ENCODE measurements around the gene RAMP3.
"Not testable (repeated sequence)": the region's sequence is repeated elsewhere in the genome, so short reads cannot be mapped to it uniquely, and the experiment has no call there.

RAMP3 gene

GRCh38 chr7:45158471-45158870, 880 bp downstream of the RAMP3 start:
- DNase-seq = no peak

DNA sequence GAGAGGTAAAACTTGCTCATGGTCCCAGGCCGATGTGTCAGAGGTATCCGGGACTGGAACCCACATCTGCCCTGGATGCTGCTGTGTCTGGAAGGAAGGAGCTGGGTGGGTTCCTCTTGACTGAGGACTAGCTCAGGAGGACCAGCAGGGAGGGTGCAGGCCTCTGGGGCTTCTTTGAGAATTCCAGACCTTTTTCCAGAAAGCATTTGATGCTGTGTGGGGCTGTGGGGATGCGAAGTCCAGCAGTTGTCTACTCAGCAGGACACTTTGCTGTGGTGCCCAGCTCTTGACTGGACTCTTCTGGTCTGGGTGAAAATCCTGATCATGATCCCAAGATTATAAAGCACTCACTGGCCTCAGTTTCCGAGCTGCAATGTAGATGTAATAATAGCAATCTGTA, 1.7 kb downstream of the RAMP3 start:
- DNase-seq = no peak

GRCh38 chr7:45160417-45160881, 2.9 kb downstream of the RAMP3 start:
- DNase-seq = no peak

GRCh38 chr7:45161138-45161537, 3.5 kb downstream of the RAMP3 start:
- no peak for DNase-seq

GRCh38 chr7:45161842-45162241, 4.3 kb downstream of the RAMP3 start:
- no peak for DNase-seq

- no peak for DNase-seq
These were observed 4.8 kb downstream of the RAMP3 start for GRCh38 chr7:45162311-45162845.

- no peak for DNase-seq
These were observed 5.5 kb downstream of the RAMP3 start for GRCh38 chr7:45162943-45163691.

- no peak for DNase-seq
These were observed 6.1 kb downstream of the RAMP3 start for GRCh38 chr7:45163692-45164052.

DNA sequence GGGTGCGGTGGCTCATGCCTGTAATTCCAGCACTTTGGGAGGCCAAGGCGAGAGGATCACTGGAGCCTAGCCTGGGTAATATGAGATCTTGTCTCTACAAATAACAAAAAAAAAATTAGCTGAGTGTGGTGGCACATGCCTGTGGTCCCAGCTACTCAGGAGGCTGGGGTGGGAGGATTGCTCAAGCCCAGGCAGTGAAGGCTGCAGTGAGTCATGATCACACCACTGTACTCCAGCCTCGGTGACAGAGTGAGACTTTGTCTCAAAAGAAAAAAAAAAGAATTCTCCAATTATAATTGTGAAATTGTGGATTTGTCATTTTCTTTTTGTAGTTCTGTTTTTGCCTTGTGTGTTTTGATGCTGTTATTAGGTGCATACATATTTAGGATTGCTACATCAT, 6.7 kb downstream of the RAMP3 start:
- not testable (repeated sequence) for DNase-seq

GRCh38 chr7:45165857-45166256, 8.3 kb downstream of the RAMP3 start:
- DNase-seq = no peak

DNA sequence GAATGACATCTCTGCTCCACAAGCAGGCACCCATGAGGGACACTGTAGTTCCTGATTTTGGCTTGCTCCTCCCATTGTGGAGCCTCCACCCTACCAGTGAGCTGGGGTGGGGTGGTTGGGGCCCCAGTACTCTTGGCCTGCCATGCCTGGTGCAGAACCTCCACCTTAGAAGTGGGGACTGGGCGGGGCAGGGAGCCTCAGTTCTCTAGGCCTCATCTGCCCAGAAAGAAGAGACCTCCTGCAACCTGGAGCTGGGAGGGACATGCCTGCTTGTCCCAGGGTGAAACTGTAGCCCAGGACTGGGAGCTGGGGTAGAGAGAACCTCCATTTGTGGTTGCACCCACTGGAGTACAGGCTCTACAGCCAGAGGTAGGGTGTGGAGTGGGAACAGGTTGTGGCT, 14.4 kb downstream of the RAMP3 start:
- DNase-seq = no peak

- DNase-seq = no peak
These were observed 16.2 kb downstream of the RAMP3 start for GRCh38 chr7:45173596-45174327.

GRCh38 chr7:45174328-45174610, 16.7 kb downstream of the RAMP3 start:
- DNase-seq = no peak

GRCh38 chr7:45174966-45175765, 17.6 kb downstream of the RAMP3 start:
- peak; percentile 57 for DNase-seq

DNA sequence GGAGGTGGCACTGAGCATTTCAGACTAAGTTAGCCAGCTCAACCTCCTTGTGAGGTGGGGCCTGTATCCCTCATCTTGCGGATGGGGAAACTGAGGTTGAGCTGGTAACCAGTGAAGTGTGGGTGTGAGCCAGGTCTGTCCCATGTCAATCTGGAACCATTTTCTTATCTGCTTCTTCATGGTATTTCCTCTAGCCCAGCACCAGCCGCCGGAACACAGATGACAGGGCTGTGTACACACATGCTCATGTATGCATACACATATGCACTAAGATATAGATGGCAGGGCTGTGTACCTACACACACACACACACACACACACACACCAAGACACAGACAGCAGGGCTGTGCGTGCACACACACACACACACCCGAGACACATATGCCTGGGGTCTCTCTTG, 18.5 kb downstream of the RAMP3 start:
- no peak for DNase-seq

- no peak for DNase-seq
These were observed 19.5 kb downstream of the RAMP3 start for GRCh38 chr7:45176886-45177731.

DNA sequence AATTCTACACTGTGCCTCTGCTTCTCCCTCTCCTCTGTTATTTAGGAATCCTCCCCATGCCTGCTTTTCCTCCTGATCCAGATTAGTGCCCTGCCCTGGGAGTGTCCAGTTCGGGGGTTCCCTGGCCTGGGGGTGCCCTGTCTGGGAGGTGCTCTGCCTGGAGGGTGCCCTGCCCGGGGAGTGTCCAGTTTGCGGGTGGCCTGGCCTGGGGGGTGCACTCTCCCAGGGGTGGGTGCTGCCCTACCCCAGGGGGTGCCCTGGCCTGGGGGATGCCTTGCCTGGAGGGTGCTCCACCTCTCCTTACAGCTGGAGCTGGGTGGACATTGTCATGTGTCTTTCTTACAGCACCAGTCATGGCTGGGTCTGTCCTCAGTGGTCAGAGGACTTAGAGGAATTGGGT, 20.2 kb downstream of the RAMP3 start:
- no peak for DNase-seq

- DNase-seq = no peak
These were observed 20.9 kb downstream of the RAMP3 start for GRCh38 chr7:45178241-45179225.

GRCh38 chr7:45179666-45180065, 22.1 kb downstream of the RAMP3 start:
- DNase-seq = no peak

GRCh38 chr7:45180084-45180986, 22.7 kb downstream of the RAMP3 start:
- DNase-seq = no peak

Data from NCI-H69 (cell line).